GM23338 (cell line): ENCODE results near the gene GCNT3.

Experiments
- CREB1 ChIP-seq: fragments of 250-450 bp; sonication (Bioruptor Pico); IDR thresholded peaks from 2 replicates; pipeline ENCODE4 v1.5.0; 2020; ENCODE audit warnings: low read depth, mild to moderate bottlenecking, moderate library complexity
- ETS1 ChIP-seq: IDR thresholded peaks from 2 replicates; pipeline ENCODE4 v1.6.1; 2016; ENCODE audit warnings: antibody characterized with exemption
- EZH2 ChIP-seq: fragments of 200-600 bp; sonication (generic); IDR thresholded peaks from one replicate; pipeline ENCODE4 v1.8.0; 2017; ENCODE audit warnings: antibody characterized with exemption, mild to moderate bottlenecking, low read depth; ENCODE audit not compliant: unreplicated experiment
- EZH2phosphoT487 ChIP-seq: fragments of 200-600 bp; sonication (generic); IDR thresholded peaks from one replicate; pipeline ENCODE4 v1.8.1; 2018; ENCODE audit warnings: antibody characterized with exemption; ENCODE audit not compliant: unreplicated experiment
- JUNB ChIP-seq: IDR thresholded peaks from one replicate; pipeline ENCODE4 v1.6.1; 2016; ENCODE audit warnings: antibody characterized with exemption; ENCODE audit not compliant: unreplicated experiment
- POLR2AphosphoS5 ChIP-seq: IDR thresholded peaks from 2 replicates; pipeline ENCODE4 v1.6.1; 2016; ENCODE audit warnings: antibody characterized with exemption, low read depth
- STAT1 ChIP-seq: IDR thresholded peaks from one replicate; pipeline ENCODE4 v1.6.1; 2016; ENCODE audit warnings: antibody characterized with exemption; ENCODE audit not compliant: unreplicated experiment
- ZNF114 ChIP-seq: fragments of 250-450 bp; sonication (Bioruptor Pico); IDR thresholded peaks from 2 replicates; pipeline ENCODE4 v1.5.0; 2020; ENCODE audit warnings: mild to moderate bottlenecking, moderate library complexity
- ZNF331 ChIP-seq: fragments of 250-450 bp; sonication (Bioruptor Pico); IDR thresholded peaks from 2 replicates; pipeline ENCODE4 v1.5.0; 2020; ENCODE audit warnings: low read depth, mild to moderate bottlenecking, moderate library complexity
- TF ChIP-seq, protein P1 (sequence below), 2 experiments: fragments of 200-600 bp in 1 of 2; sonication (generic) in 1 of 2; conservative IDR thresholded peaks; 2 replicates each; pipeline versions ENCODE4 v1.5.1 to v1.6.1; 2016 to 2017; ENCODE audit warnings: antibody characterized with exemption in 2 of 2, low read depth in 2 of 2, mild to moderate bottlenecking in 2 of 2, moderate library complexity in 1 of 2
- TF ChIP-seq, protein P2 (sequence below): IDR thresholded peaks from one replicate; pipeline ENCODE4 v1.6.1; 2018; ENCODE audit warnings: antibody characterized with exemption; ENCODE audit not compliant: unreplicated experiment
- TF ChIP-seq, protein P3 (sequence below): fragments of 250-450 bp; sonication (Bioruptor Pico); IDR thresholded peaks from 2 replicates; pipeline ENCODE4 v1.5.0; 2020; ENCODE audit warnings: mild to moderate bottlenecking, moderate library complexity

- TF ChIP-seq, protein P1, sequence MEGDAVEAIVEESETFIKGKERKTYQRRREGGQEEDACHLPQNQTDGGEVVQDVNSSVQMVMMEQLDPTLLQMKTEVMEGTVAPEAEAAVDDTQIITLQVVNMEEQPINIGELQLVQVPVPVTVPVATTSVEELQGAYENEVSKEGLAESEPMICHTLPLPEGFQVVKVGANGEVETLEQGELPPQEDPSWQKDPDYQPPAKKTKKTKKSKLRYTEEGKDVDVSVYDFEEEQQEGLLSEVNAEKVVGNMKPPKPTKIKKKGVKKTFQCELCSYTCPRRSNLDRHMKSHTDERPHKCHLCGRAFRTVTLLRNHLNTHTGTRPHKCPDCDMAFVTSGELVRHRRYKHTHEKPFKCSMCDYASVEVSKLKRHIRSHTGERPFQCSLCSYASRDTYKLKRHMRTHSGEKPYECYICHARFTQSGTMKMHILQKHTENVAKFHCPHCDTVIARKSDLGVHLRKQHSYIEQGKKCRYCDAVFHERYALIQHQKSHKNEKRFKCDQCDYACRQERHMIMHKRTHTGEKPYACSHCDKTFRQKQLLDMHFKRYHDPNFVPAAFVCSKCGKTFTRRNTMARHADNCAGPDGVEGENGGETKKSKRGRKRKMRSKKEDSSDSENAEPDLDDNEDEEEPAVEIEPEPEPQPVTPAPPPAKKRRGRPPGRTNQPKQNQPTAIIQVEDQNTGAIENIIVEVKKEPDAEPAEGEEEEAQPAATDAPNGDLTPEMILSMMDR (conservative IDR thresholded peaks at IDR 0.05; ENCODE audit: low read depth in 2 of 2): no peak
- TF ChIP-seq EZH2: no peak
- no peak for TF ChIP-seq POLR2AphosphoS5
- TF ChIP-seq ZNF331 (CRISPR knock-in tag): no peak
- no peak for TF ChIP-seq EZH2phosphoT487
- no peak for TF ChIP-seq ZNF114 (CRISPR knock-in tag)
- TF ChIP-seq, protein P2, sequence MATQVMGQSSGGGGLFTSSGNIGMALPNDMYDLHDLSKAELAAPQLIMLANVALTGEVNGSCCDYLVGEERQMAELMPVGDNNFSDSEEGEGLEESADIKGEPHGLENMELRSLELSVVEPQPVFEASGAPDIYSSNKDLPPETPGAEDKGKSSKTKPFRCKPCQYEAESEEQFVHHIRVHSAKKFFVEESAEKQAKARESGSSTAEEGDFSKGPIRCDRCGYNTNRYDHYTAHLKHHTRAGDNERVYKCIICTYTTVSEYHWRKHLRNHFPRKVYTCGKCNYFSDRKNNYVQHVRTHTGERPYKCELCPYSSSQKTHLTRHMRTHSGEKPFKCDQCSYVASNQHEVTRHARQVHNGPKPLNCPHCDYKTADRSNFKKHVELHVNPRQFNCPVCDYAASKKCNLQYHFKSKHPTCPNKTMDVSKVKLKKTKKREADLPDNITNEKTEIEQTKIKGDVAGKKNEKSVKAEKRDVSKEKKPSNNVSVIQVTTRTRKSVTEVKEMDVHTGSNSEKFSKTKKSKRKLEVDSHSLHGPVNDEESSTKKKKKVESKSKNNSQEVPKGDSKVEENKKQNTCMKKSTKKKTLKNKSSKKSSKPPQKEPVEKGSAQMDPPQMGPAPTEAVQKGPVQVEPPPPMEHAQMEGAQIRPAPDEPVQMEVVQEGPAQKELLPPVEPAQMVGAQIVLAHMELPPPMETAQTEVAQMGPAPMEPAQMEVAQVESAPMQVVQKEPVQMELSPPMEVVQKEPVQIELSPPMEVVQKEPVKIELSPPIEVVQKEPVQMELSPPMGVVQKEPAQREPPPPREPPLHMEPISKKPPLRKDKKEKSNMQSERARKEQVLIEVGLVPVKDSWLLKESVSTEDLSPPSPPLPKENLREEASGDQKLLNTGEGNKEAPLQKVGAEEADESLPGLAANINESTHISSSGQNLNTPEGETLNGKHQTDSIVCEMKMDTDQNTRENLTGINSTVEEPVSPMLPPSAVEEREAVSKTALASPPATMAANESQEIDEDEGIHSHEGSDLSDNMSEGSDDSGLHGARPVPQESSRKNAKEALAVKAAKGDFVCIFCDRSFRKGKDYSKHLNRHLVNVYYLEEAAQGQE: no peak
- TF ChIP-seq JUNB: no peak
- no peak for TF ChIP-seq CREB1 (CRISPR knock-in tag)
- no peak for TF ChIP-seq ETS1
- TF ChIP-seq, protein P3, sequence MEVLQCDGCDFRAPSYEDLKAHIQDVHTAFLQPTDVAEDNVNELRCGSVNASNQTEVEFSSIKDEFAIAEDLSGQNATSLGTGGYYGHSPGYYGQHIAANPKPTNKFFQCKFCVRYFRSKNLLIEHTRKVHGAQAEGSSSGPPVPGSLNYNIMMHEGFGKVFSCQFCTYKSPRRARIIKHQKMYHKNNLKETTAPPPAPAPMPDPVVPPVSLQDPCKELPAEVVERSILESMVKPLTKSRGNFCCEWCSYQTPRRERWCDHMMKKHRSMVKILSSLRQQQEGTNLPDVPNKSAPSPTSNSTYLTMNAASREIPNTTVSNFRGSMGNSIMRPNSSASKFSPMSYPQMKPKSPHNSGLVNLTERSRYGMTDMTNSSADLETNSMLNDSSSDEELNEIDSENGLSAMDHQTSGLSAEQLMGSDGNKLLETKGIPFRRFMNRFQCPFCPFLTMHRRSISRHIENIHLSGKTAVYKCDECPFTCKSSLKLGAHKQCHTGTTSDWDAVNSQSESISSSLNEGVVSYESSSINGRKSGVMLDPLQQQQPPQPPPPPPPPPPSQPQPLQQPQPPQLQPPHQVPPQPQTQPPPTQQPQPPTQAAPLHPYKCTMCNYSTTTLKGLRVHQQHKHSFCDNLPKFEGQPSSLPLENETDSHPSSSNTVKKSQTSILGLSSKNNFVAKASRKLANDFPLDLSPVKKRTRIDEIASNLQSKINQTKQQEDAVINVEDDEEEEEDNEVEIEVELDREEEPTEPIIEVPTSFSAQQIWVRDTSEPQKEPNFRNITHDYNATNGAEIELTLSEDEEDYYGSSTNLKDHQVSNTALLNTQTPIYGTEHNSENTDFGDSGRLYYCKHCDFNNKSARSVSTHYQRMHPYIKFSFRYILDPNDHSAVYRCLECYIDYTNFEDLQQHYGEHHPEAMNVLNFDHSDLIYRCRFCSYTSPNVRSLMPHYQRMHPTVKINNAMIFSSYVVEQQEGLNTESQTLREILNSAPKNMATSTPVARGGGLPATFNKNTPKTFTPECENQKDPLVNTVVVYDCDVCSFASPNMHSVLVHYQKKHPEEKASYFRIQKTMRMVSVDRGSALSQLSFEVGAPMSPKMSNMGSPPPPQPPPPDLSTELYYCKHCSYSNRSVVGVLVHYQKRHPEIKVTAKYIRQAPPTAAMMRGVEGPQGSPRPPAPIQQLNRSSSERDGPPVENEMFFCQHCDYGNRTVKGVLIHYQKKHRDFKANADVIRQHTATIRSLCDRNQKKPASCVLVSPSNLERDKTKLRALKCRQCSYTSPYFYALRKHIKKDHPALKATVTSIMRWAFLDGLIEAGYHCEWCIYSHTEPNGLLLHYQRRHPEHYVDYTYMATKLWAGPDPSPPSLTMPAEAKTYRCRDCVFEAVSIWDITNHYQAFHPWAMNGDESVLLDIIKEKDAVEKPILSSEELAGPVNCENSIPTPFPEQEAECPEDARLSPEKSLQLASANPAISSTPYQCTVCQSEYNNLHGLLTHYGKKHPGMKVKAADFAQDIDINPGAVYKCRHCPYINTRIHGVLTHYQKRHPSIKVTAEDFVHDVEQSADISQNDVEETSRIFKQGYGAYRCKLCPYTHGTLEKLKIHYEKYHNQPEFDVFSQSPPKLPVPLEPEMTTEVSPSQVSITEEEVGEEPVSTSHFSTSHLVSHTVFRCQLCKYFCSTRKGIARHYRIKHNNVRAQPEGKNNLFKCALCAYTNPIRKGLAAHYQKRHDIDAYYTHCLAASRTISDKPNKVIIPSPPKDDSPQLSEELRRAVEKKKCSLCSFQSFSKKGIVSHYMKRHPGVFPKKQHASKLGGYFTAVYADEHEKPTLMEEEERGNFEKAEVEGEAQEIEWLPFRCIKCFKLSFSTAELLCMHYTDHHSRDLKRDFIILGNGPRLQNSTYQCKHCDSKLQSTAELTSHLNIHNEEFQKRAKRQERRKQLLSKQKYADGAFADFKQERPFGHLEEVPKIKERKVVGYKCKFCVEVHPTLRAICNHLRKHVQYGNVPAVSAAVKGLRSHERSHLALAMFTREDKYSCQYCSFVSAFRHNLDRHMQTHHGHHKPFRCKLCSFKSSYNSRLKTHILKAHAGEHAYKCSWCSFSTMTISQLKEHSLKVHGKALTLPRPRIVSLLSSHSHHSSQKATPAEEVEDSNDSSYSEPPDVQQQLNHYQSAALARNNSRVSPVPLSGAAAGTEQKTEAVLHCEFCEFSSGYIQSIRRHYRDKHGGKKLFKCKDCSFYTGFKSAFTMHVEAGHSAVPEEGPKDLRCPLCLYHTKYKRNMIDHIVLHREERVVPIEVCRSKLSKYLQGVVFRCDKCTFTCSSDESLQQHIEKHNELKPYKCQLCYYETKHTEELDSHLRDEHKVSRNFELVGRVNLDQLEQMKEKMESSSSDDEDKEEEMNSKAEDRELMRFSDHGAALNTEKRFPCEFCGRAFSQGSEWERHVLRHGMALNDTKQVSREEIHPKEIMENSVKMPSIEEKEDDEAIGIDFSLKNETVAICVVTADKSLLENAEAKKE: no peak
- TF ChIP-seq STAT1: no peak
Observed at GRCh38 chr15:59591356-59591755, 20.2 kb upstream of the GCNT3 start.
